HepG2 (cell line): ENCODE results near the gene DOCK3. TPM values are rescaled to one million over a fixed set of nuclear protein-coding genes. Genes with fewer than 3 reads are reported as not detected.
A peak's percentile ranks its signal among the peaks of the same experiment; 100 is the strongest.

Experiments used
- ASH2L ChIP-seq: fragments of 300-600, 200-600 bp; sonication (generic); IDR thresholded peaks from 2 replicates; pipeline ENCODE4 v1.7.0; 2017; ENCODE audit warnings: low read depth, mild to moderate bottlenecking, moderate library complexity, mixed read lengths, low read length; ENCODE audit not compliant: insufficient read length
- ATF4 ChIP-seq, 2 experiments: fragments of 450-650 bp in 1 of 2; sonication (generic) in 1 of 2; formaldehyde crosslinking; IDR thresholded peaks; 2 replicates each; pipeline versions ENCODE4 v1.5.0 to v1.8.0; 2020 to 2022; ENCODE audit warnings: mild to moderate bottlenecking in 1 of 2, missing genetic modification reagents in 1 of 2
- BCL3 ChIP-seq: sonication (generic); formaldehyde crosslinking; IDR thresholded peaks from 2 replicates; pipeline ENCODE4 v1.5.1; 2020; ENCODE audit warnings: mild to moderate bottlenecking, missing genetic modification reagents, moderate library complexity
- CCAR2 ChIP-seq: fragments of 200-400 bp; formaldehyde crosslinking; optimal IDR thresholded peaks from 2 replicates; pipeline ENCODE3; 2018; ENCODE audit warnings: low read depth, mild to moderate bottlenecking, low read length, moderate library complexity
- FLYWCH1 ChIP-seq: sonication (generic); formaldehyde crosslinking; IDR thresholded peaks from 2 replicates; pipeline ENCODE4 v1.8.1; 2023; ENCODE audit warnings: mild to moderate bottlenecking, missing genetic modification reagents
- FOXO4 ChIP-seq: sonication (generic); formaldehyde crosslinking; conservative IDR thresholded peaks from 2 replicates; pipeline ENCODE4 v1.8.1; 2023; ENCODE audit warnings: missing genetic modification reagents
- LCORL ChIP-seq, 2 experiments: fragments of 450-650 bp in 1 of 2; sonication (generic) in 1 of 2; formaldehyde crosslinking in 1 of 2; IDR thresholded peaks; 2 replicates each; pipeline versions ENCODE4 v1.5.0 to v1.6.1; 2017 to 2020; ENCODE audit warnings: antibody characterized with exemption in 1 of 2, missing genetic modification reagents in 1 of 2
- MTERF4 ChIP-seq: sonication (generic); formaldehyde crosslinking; IDR thresholded peaks from 2 replicates; pipeline ENCODE4 v1.8.0; 2023; ENCODE audit warnings: mild to moderate bottlenecking, missing genetic modification reagents
- NFYB ChIP-seq: sonication (generic); formaldehyde crosslinking; IDR thresholded peaks from 2 replicates; pipeline ENCODE4 v1.4.0; 2020; ENCODE audit warnings: missing genetic modification reagents
- NR2C2 ChIP-seq: sonication (generic); formaldehyde crosslinking; IDR thresholded peaks from 2 replicates; pipeline ENCODE4 v1.4.0; 2020; ENCODE audit warnings: missing genetic modification reagents, mild to moderate bottlenecking, moderate library complexity, borderline replicate concordance
- PHF20 ChIP-seq: sonication (generic); formaldehyde crosslinking; IDR thresholded peaks from 2 replicates; pipeline ENCODE4 v1.5.0; 2020; ENCODE audit warnings: mild to moderate bottlenecking, missing genetic modification reagents
- RBFOX2 ChIP-seq: fragments of 200-400 bp; formaldehyde crosslinking; IDR thresholded peaks from 2 replicates; pipeline ENCODE4 v1.6.1; 2017; ENCODE audit warnings: low read depth, mild to moderate bottlenecking, low read length
- SNAPC5 ChIP-seq: sonication (generic); formaldehyde crosslinking; IDR thresholded peaks from 2 replicates; pipeline ENCODE4 v1.8.1; 2023; ENCODE audit warnings: mild to moderate bottlenecking, missing genetic modification reagents, borderline replicate concordance
- ZKSCAN8 ChIP-seq: IDR thresholded peaks from 2 replicates; pipeline ENCODE4 v1.6.1; 2016; ENCODE audit warnings: borderline replicate concordance, missing genetic modification reagents, missing compliant biosample characterization
- ZNF124 ChIP-seq: sonication (generic); formaldehyde crosslinking; IDR thresholded peaks from 2 replicates; pipeline ENCODE4 v1.4.0; 2020; ENCODE audit warnings: missing genetic modification reagents
- ZNF143 ChIP-seq: sonication (generic); formaldehyde crosslinking; IDR thresholded peaks from 2 replicates; pipeline ENCODE4 v1.4.0; 2020; ENCODE audit warnings: missing genetic modification reagents
- ZNF615 ChIP-seq: sonication (generic); formaldehyde crosslinking; IDR thresholded peaks from 2 replicates; pipeline ENCODE4 v1.5.0; 2020; ENCODE audit warnings: mild to moderate bottlenecking, missing genetic modification reagents, borderline replicate concordance
- ZNF792 ChIP-seq: IDR thresholded peaks from 2 replicates; pipeline ENCODE4 v1.6.1; 2016
- ZSCAN5A ChIP-seq: sonication (generic); formaldehyde crosslinking; IDR thresholded peaks from 2 replicates; pipeline ENCODE4 v1.8.0; 2022; ENCODE audit warnings: mild to moderate bottlenecking, missing genetic modification reagents, borderline replicate concordance
- ZZZ3 ChIP-seq: sonication (generic); formaldehyde crosslinking; IDR thresholded peaks from 2 replicates; pipeline ENCODE4 v1.4.0; 2020; ENCODE audit warnings: missing genetic modification reagents, mild to moderate bottlenecking, borderline replicate concordance
- polyA plus RNA-seq, 8 experiments: library from polyadenylated mRNA; depleted of rRNA in 3 of 8; stranded (reverse) in 7 of 8; unstranded in 1 of 8; fragments of >200 nt; fragmentation: Illumina TruSeq in 4 of 8; extraction: Trizol in 4 of 8; gene quantifications; 2 replicates each; pipeline versions ENCODE4 v1.2.1 to v1.2.3, GENCODE V29; 2011 to 2016; ENCODE audit warnings: low read depth in 4 of 8, missing spikeins in 1 of 8, mixed read lengths in 1 of 8; ENCODE audit not compliant: insufficient read depth in 1 of 8
- total RNA-seq, 5 experiments: library from RNA; depleted of rRNA; stranded (reverse); fragments of >200 nt; fragmentation: Illumina TruSeq; extraction: Trizol; gene quantifications; 2 replicates each; pipeline ENCODE4 v1.2.3, GENCODE V29; 2016; ENCODE audit warnings: low read depth in 1 of 5

The DOCK3 gene
- total and polyA plus RNA-seq, 2 of the 13 experiments (the other 11 are each of a cell fraction or from before 2014, with no cell fraction given) = not detected

GRCh38 chr3:51391075-51391565 is 716.4 kb downstream of the DOCK3 start, which contains the start of gene RBM15B (continued):
- TF ChIP-seq FLYWCH1 (CRISPR knock-in tag) (no peak), BCL3 (CRISPR knock-in tag) (peak; percentile 22), NR2C2 (CRISPR knock-in tag) (peak; percentile 83), ZNF124 (CRISPR knock-in tag) (0 out of 2 replicates have a peak, but pooled peaks have one; percentile 30), SNAPC5 (CRISPR knock-in tag) (no peak), ZSCAN5A (CRISPR knock-in tag) (peak; percentile 80; the same call in 1 of the 2 replicates), ZNF615 (CRISPR knock-in tag) (no peak), ZNF792 (CRISPR knock-in tag) (peak; percentile 60; the same call in 1 of the 2 replicates), NFYB (CRISPR knock-in tag) (0 out of 2 replicates have a peak, but pooled peaks have one; percentile 47), LCORL (IDR thresholded peaks at IDR 0.05) (no peak), LCORL (CRISPR knock-in tag; IDR thresholded peaks at IDR 0.05) (peak; percentile 77; the same call in 1 of the 2 replicates), ATF4 (CRISPR knock-in tag; IDR thresholded peaks at IDR 0.05) (0 out of 4 replicates have a peak, but pooled peaks of 1 of the 2 experiments have one; percentile 16), PHF20 (peak; percentile 94), ASH2L (peak; percentile 81), FOXO4 (CRISPR knock-in tag) (no peak), RBFOX2 (peak; percentile 82), ZZZ3 (CRISPR knock-in tag) (peak; percentile 91), MTERF4 (0 out of 2 replicates have a peak, but pooled peaks have one; percentile 80), ZKSCAN8 (CRISPR knock-in tag) (0 out of 2 replicates have a peak, but pooled peaks have one; percentile 36), CCAR2 (no peak), ZNF143 (CRISPR knock-in tag) (peak; percentile 56; the same call in 1 of the 2 replicates)
